Caco-2 (cell line): ENCODE measurements around the gene PRSS48. TPM values are rescaled to one million over a fixed set of nuclear protein-coding genes. Genes with fewer than 3 reads are reported as not detected.

Experiments
- BruUV-seq: library from RNA; stranded (reverse); fragments of 400-500 nt; replicated peaks from 2 replicates; lab custom pipeline; 2021; lab: Mats Ljungman, UMichigan
- CTCF ChIA-PET: fragments of 300-600 bp; sonication (Branson Sonifier 250); formaldehyde crosslinking; loops from one replicate; lab custom pipeline; 2022; ENCODE audit warnings: antibody characterized with exemption; lab: Charles Lee
- POLR2A ChIA-PET: fragments of 300-600 bp; sonication (Branson Sonifier 250); formaldehyde crosslinking; loops from one replicate; lab custom pipeline; 2022; ENCODE audit warnings: antibody characterized with exemption; lab: Charles Lee
- DNase-seq, 2 experiments: peaks; one replicate each; pipeline versions ENCODE4 v3.0.0 to v3.0.0-alpha.2; 2020 to 2022
- H3K27me3 ChIP-seq: replicated peaks from 2 replicates; pipeline ENCODE4 v1.6.0; 2011; ENCODE audit warnings: low read length; ENCODE audit not compliant: control insufficient read depth, insufficient read depth
- H3K36me3 ChIP-seq: 2 replicates; pipeline ENCODE4 v1.5.1; 2011; ENCODE audit warnings: low read length; ENCODE audit not compliant: control insufficient read depth, insufficient read depth
- H3K4me1 ChIP-seq: fragments of 250-450 bp; sonication (Bioruptor Pico); 2 replicates; pipeline ENCODE4 v1.5.1; 2020; ENCODE audit warnings: mild to moderate bottlenecking
- H3K4me3 ChIP-seq: 2 replicates; pipeline ENCODE4 v1.5.1; 2011; ENCODE audit warnings: low read depth, mild to moderate bottlenecking, control low read depth, low read length
- H3K9me3 ChIP-seq: fragments of 250-450 bp; sonication (Bioruptor Pico); 2 replicates; pipeline ENCODE4 v1.5.1; 2020; ENCODE audit warnings: mild to moderate bottlenecking, moderate library complexity
- H3K27ac Mint-ChIP-seq: one replicate; pipeline ENCODE4 v1.8.0; 2022; ENCODE audit warnings: mixed read lengths; ENCODE audit not compliant: unreplicated experiment
- H3K27me3 Mint-ChIP-seq: one replicate; pipeline ENCODE4 v1.8.0; 2022; ENCODE audit warnings: mixed read lengths; ENCODE audit not compliant: insufficient read depth, unreplicated experiment
- H3K36me3 Mint-ChIP-seq: one replicate; pipeline ENCODE4 v1.8.0; 2022; ENCODE audit warnings: mild to moderate bottlenecking, mixed read lengths; ENCODE audit not compliant: insufficient read depth, unreplicated experiment
- H3K4me1 Mint-ChIP-seq: one replicate; pipeline ENCODE4 v1.8.0; 2022; ENCODE audit warnings: low read depth, mixed read lengths; ENCODE audit not compliant: unreplicated experiment
- H3K4me3 Mint-ChIP-seq: one replicate; pipeline ENCODE4 v1.8.0; 2022; ENCODE audit warnings: mild to moderate bottlenecking, moderate library complexity, mixed read lengths; ENCODE audit not compliant: unreplicated experiment
- H3K9me3 Mint-ChIP-seq: one replicate; pipeline ENCODE4 v1.8.0; 2022; ENCODE audit warnings: mixed read lengths; ENCODE audit not compliant: unreplicated experiment
- CTCF ChIP-seq, 2 experiments: fragments of 200-600 bp in 1 of 2; IDR thresholded peaks; 1 replicate in 1 of 2; 2 replicates in 1 of 2; pipeline versions ENCODE4 v1.5.1 to v1.8.0; 2011 to 2022; ENCODE audit warnings: antibody characterized with exemption in 1 of 2, control low read depth in 1 of 2, inconsistent platforms in 1 of 2, low read depth in 1 of 2, low read length in 1 of 2, mild to moderate bottlenecking in 1 of 2, moderate library complexity in 1 of 2; ENCODE audit not compliant: insufficient read depth in 1 of 2, severe bottlenecking in 1 of 2, unreplicated experiment in 1 of 2
- intact Hi-C: fragments of 100-400 bp; cut with micrococcal nuclease; formaldehyde crosslinking; loops from one replicate; pipeline ENCODE4 v1.10.0; 2022; ENCODE audit not compliant: unreplicated experiment
- total RNA-seq: library from RNA; stranded (reverse); gene quantifications from 2 replicates; pipeline ENCODE4 v1.2.3, GENCODE V29; 2022

Gene PRSS48
- total RNA-seq, 1 experiment from 2014 or later, result not detected

GRCh38 chr4:151227731-151228130 lies 49.2 kb upstream of the PRSS48 start:
- POLR2A ChIA-PET, result no interaction called here
- H3K4me3 Mint-ChIP-seq, result no peak overlapping the region
- H3K4me3 ChIP-seq, result no peak overlapping the region
- H3K36me3 ChIP-seq, result no peaks in the 10 kb centered on the region
- CTCF ChIA-PET, result no interaction called here
- no peaks in the 10 kb centered on the region for H3K9me3 Mint-ChIP-seq
- peaks cover 9% of the 10 kb centered on the region for H3K4me1 Mint-ChIP-seq
- peaks cover 29% of the 10 kb centered on the region for H3K36me3 Mint-ChIP-seq
- no peak for DNase-seq
- intact Hi-C loops, result no loop called here
- no peak for TF ChIP-seq CTCF (IDR thresholded peaks at IDR 0.05; ENCODE audit: insufficient read depth in 1 of 2, low read depth in 1 of 2, low read length in 1 of 2, severe bottlenecking in 1 of 2, unreplicated experiment in 1 of 2)
- H3K27ac Mint-ChIP-seq, result no peak overlapping the region
- peaks cover 12% of the 10 kb centered on the region for H3K4me1 ChIP-seq
- no peaks in the 10 kb centered on the region for H3K27me3 ChIP-seq
- no peaks in the 10 kb centered on the region for H3K27me3 Mint-ChIP-seq
- BruUV-seq, result no TSS peak
- H3K9me3 ChIP-seq, result no peaks in the 10 kb centered on the region

GRCh38 chr4:151228189-151229119 lies 48.5 kb upstream of the PRSS48 start:
- Mint-ChIP-seq H3K27ac (no peak overlapping the region), H3K4me3 (no peak overlapping the region), H3K4me1 (peaks cover 10% of the 10 kb centered on the region), H3K36me3 (peaks cover 24% of the 10 kb centered on the region), H3K27me3 (no peaks in the 10 kb centered on the region), H3K9me3 (no peaks in the 10 kb centered on the region)
- Histone ChIP-seq H3K27me3 (no peaks in the 10 kb centered on the region), H3K4me3 (no peak overlapping the region), H3K36me3 (no peaks in the 10 kb centered on the region), H3K9me3 (no peaks in the 10 kb centered on the region), H3K4me1 (peaks cover 13% of the 10 kb centered on the region)
- ChIA-PET POLR2A (no interaction called here), CTCF (no interaction called here)
- TF ChIP-seq CTCF (IDR thresholded peaks at IDR 0.05; ENCODE audit: insufficient read depth in 1 of 2, low read depth in 1 of 2, low read length in 1 of 2, severe bottlenecking in 1 of 2, unreplicated experiment in 1 of 2), result no peak
- BruUV-seq, result no TSS peak
- intact Hi-C loops, result no loop called here
- DNase-seq, result no peak

- Mint-ChIP-seq H3K27ac (no peak overlapping the region), H3K9me3 (no peaks in the 10 kb centered on the region), H3K4me1 (peaks cover 10% of the 10 kb centered on the region), H3K4me3 (no peak overlapping the region), H3K27me3 (no peaks in the 10 kb centered on the region), H3K36me3 (peaks cover 16% of the 10 kb centered on the region)
- Histone ChIP-seq H3K27me3 (no peaks in the 10 kb centered on the region), H3K36me3 (no peaks in the 10 kb centered on the region), H3K9me3 (no peaks in the 10 kb centered on the region), H3K4me1 (peaks cover 13% of the 10 kb centered on the region), H3K4me3 (no peak overlapping the region)
- ChIA-PET CTCF (no interaction called here), POLR2A (no interaction called here)
- intact Hi-C loops, result no loop called here
- TF ChIP-seq CTCF (IDR thresholded peaks at IDR 0.05; ENCODE audit: insufficient read depth in 1 of 2, low read depth in 1 of 2, low read length in 1 of 2, severe bottlenecking in 1 of 2, unreplicated experiment in 1 of 2), result no peak
- BruUV-seq, result no TSS peak
- DNase-seq, result no peak
Measured at GRCh38 chr4:151231915-151232595, 44.9 kb upstream of the PRSS48 start.
